Activated CD8-positive, alpha-beta memory T cell treated with anti-CD3 and anti-CD28 coated beads for 4 hours (primary cell): ENCODE measurements around the gene BBS1.
A peak's percentile ranks its signal among the peaks of the same experiment; 100 is the strongest.
"Not testable (repeated sequence)": the region's sequence is repeated elsewhere in the genome, so short reads cannot be mapped to it uniquely, and the experiment has no call there.

Experiments
- DNase-seq, 2 donors: peaks; one replicate each; pipeline ENCODE4 v3.0.0-alpha.2; 2020; ENCODE audit warnings: low read depth in 2 of 2

BBS1 gene

DNA sequence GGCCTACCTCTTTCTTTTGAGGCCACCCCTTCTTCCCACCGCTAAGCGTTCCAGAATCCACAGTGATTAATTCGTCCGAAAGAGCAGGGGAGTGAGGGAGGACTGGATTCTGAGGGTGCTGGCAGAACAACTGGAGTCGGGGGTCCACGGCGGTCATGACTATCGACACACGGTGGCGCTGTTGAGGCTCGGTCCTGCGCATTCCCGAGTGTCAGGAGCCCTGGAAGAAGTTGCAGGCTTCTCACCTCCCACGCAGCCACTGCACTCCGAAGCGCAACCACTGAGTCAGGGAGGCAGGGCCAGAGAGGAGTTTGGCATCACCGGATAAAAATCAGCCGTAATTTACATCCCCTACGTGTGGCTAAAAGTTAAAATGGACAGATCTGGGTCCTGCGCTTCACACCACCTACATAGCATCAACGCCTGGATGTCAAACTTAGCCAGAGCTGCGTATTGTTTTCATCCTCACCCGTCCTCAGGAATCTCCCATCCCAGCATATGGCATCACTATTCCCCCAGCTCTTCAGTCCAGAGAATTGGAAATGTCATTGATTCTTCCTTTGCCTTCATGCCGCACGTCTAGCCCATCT, 68.7 kb downstream of the BBS1 start:
- peak; percentile 54 to 68 for DNase-seq

DNA sequence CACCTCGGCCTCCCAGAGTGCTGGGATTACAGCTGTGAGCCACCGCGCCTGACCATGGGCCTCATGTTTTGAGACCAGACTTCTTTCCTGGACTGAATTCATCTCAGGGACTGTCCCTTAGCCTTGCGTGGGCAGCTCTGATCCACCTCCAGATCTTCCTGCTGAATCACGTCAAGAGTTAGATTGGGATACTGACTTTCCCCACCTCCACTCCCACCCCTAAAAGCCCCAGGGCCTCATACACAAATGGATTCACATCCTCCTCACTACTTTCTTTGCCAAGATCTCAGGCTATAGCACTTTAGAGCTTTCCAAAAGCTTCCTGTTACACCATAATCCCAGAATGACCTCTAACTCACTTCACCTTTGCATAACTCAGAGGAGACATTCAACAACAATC, 70.4 kb downstream of the BBS1 start:
- DNase-seq = no peak

DNA sequence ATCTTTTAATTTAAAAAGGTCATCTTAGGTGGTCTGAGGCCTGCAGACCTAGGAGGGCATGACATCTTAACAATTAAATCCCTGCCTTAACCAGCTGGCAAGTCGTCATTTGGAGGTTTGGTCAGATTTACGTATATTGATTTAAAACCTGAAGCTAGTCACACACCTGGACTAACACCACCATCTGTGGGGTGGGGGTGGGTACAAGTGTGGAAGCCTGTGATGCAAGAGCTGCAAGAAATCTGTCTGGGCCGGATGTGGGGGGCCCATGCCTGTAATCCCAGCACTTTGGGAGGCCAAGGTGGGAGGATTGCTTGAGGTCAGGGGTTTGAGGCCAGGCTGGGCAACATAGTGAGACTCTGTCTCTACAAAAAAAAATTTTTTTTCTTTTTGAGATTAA, 70.8 kb downstream of the BBS1 start:
- DNase-seq = no peak

DNA sequence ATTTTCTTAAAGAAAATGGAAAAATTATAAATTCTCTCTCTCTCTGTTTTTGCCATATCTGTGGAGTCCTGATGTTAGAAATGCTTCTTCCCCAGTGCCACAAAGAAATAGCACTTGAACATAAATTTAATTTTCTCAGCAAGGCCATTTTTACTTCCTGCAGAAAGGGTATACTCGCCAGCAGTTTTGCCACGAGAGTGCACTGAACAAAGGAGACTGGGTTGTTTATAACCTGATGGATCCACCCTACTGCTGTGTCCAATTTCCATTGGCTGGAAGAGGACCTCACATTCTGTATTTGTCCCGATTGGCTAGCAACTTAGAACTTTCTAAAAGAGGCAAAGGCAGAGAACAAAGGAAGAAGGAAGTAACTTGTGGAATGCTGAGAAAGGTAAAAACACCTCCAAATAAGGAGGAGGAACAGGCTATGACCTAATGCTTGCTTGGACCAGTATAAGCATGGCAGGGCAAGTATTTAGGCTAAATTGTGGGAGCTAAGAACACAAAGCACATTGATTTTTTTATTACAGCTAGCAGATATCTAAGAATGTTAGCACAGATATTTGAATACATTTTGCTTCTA, 72.2 kb downstream of the BBS1 start:
- not testable (repeated sequence) for DNase-seq
